IMR-90 (cell line): Measurements from ENCODE around the gene RPL36A. TPM values are rescaled to one million over a fixed set of nuclear protein-coding genes. Genes with fewer than 3 reads are reported as not detected.

Experiments
- ATAC-seq: fragments of 200-7000 bp; cut with Tn5 transposase; 2 replicates; pipeline ENCODE4 v1.9.1; 2020; ENCODE audit warnings: low read depth, mild to moderate bottlenecking, moderate library complexity
- BruUV-seq: library from RNA; stranded (reverse); fragments of 400-500 nt; replicated peaks from 2 replicates; lab custom pipeline; 2021; lab: Mats Ljungman, UMichigan
- CTCF ChIA-PET: fragments of 300-600 bp; formaldehyde crosslinking; extraction: SDS; loops from one replicate; lab custom pipeline; 2021; ENCODE audit warnings: antibody characterized with exemption; lab: Yijun Ruan, JAX
- POLR2A ChIA-PET: fragments of 300-600 bp; sonication (Branson Sonifier 250); formaldehyde crosslinking; loops from one replicate; lab custom pipeline; 2022; ENCODE audit warnings: antibody characterized with exemption; ENCODE audit not compliant: unreplicated experiment; lab: Charles Lee
- DNase-seq: peaks from one replicate; pipeline ENCODE4 v3.0.0; 2013
- H2AFZ ChIP-seq: replicated peaks from 2 replicates; pipeline ENCODE3; 2013; ENCODE audit warnings: low read length, mild to moderate bottlenecking; ENCODE audit not compliant: poor library complexity
- H2AK5ac ChIP-seq: 2 replicates; pipeline ENCODE4 v1.6.1; 2013; ENCODE audit warnings: low read depth, low read length, inconsistent platforms
- H2AK9ac ChIP-seq: replicated peaks from 2 replicates; pipeline ENCODE3; 2013; ENCODE audit warnings: mild to moderate bottlenecking, low read depth, low read length, moderate library complexity; ENCODE audit not compliant: poor library complexity
- H2BK120ac ChIP-seq: 2 replicates; pipeline ENCODE4 v1.6.1; 2013; ENCODE audit warnings: low read depth, low read length, inconsistent platforms
- H2BK15ac ChIP-seq: 3 replicates; pipeline ENCODE4 v1.6.1; 2013; ENCODE audit warnings: low read depth, low read length, inconsistent platforms
- H2BK20ac ChIP-seq: 2 replicates; pipeline ENCODE4 v1.6.1; 2013; ENCODE audit warnings: low read depth, mild to moderate bottlenecking, inconsistent platforms, low read length, moderate library complexity
- H2BK5ac ChIP-seq: 2 replicates; pipeline ENCODE4 v1.6.1; 2013; ENCODE audit warnings: mild to moderate bottlenecking, low read depth, low read length, inconsistent platforms; ENCODE audit not compliant: poor library complexity, severe bottlenecking
- H3K14ac ChIP-seq: replicated peaks from 2 replicates; pipeline ENCODE4 v1.6.1; 2013; ENCODE audit warnings: low read depth, low read length, inconsistent platforms
- H3K18ac ChIP-seq: 2 replicates; pipeline ENCODE4 v1.6.1; 2013; ENCODE audit warnings: low read depth, low read length, control low read depth
- H3K23ac ChIP-seq: 2 replicates; pipeline ENCODE4 v1.6.1; 2013; ENCODE audit warnings: low read depth, low read length, inconsistent platforms
- H3K27ac ChIP-seq: 2 replicates; pipeline ENCODE4 v1.5.1; 2013; ENCODE audit warnings: mild to moderate bottlenecking, control low read depth, low read length; ENCODE audit not compliant: insufficient read depth
- H3K27me3 ChIP-seq: 2 replicates; pipeline ENCODE4 v1.6.1; 2013; ENCODE audit warnings: low read length; ENCODE audit not compliant: control insufficient read depth, insufficient read depth
- H3K36me3 ChIP-seq: 2 replicates; pipeline ENCODE4 v1.6.1; 2013; ENCODE audit warnings: low read length, mixed read lengths; ENCODE audit not compliant: control insufficient read depth, insufficient read depth
- H3K4ac ChIP-seq: 2 replicates; pipeline ENCODE4 v1.6.1; 2013; ENCODE audit warnings: low read depth, low read length, inconsistent platforms
- H3K4me1 ChIP-seq: 2 replicates; pipeline ENCODE4 v1.6.1; 2013; ENCODE audit warnings: low read length, mixed read lengths; ENCODE audit not compliant: control insufficient read depth, insufficient read depth
- H3K4me2 ChIP-seq: 2 replicates; pipeline ENCODE4 v1.6.1; 2013; ENCODE audit warnings: low read depth, mild to moderate bottlenecking, control low read depth, low read length, moderate library complexity
- H3K4me3 ChIP-seq: 2 replicates; pipeline ENCODE4 v1.5.1; 2013; ENCODE audit warnings: low read depth, mild to moderate bottlenecking, control low read depth, low read length, moderate library complexity; ENCODE audit not compliant: insufficient read depth
- H3K56ac ChIP-seq: 2 replicates; pipeline ENCODE4 v1.6.1; 2013; ENCODE audit warnings: low read length, inconsistent platforms; ENCODE audit not compliant: insufficient read depth; ENCODE audit errors: extremely low read depth
- H3K79me1 ChIP-seq, 2 experiments: 2 replicates each; pipeline ENCODE4 v1.6.1; 2013; ENCODE audit warnings: low read length in 2 of 2, inconsistent platforms in 1 of 2, low read depth in 1 of 2
- H3K9ac ChIP-seq: 2 replicates; pipeline ENCODE4 v1.6.1; 2013; ENCODE audit warnings: low read depth, low read length, control low read depth
- H3K9me1 ChIP-seq: 2 replicates; pipeline ENCODE4 v1.6.1; 2013; ENCODE audit warnings: low read length, inconsistent platforms; ENCODE audit not compliant: insufficient read depth
- H3K9me3 ChIP-seq: 2 replicates; pipeline ENCODE4 v1.6.1; 2013; ENCODE audit warnings: low read length; ENCODE audit not compliant: control insufficient read depth, insufficient read depth
- H4K20me1 ChIP-seq: 2 replicates; pipeline ENCODE4 v1.6.1; 2013; ENCODE audit warnings: low read length, inconsistent platforms; ENCODE audit not compliant: insufficient read depth
- H4K5ac ChIP-seq: 2 replicates; pipeline ENCODE4 v1.6.1; 2013; ENCODE audit warnings: mild to moderate bottlenecking, low read depth, low read length, control low read depth
- H4K8ac ChIP-seq, 2 experiments: 2 replicates each; pipeline ENCODE4 v1.6.1; 2013; ENCODE audit warnings: low read depth in 2 of 2, low read length in 2 of 2, control low read depth in 1 of 2, inconsistent platforms in 1 of 2
- H4K91ac ChIP-seq: 2 replicates; pipeline ENCODE4 v1.6.1; 2013; ENCODE audit warnings: low read depth, low read length, inconsistent platforms; ENCODE audit not compliant: insufficient read depth
- BHLHE40 ChIP-seq: fragments of 150-350 bp; IDR thresholded peaks from 2 replicates; pipeline ENCODE4 v1.6.1; 2016; ENCODE audit warnings: mild to moderate bottlenecking, low read depth, low read length
- CEBPB ChIP-seq: IDR thresholded peaks from 2 replicates; pipeline ENCODE4 v1.6.1; 2012; ENCODE audit warnings: low read depth, low read length, improper control_type of control experiment
- CHD1 ChIP-seq: IDR thresholded peaks from 2 replicates; pipeline ENCODE4 v1.6.1; 2012; ENCODE audit warnings: low read depth, low read length, improper control_type of control experiment
- FOS ChIP-seq: fragments of 150-350 bp; IDR thresholded peaks from 2 replicates; pipeline ENCODE4 v1.6.1; 2016; ENCODE audit warnings: low read depth, low read length
- MAFK ChIP-seq: IDR thresholded peaks from 2 replicates; pipeline ENCODE4 v1.6.1; 2012; ENCODE audit warnings: low read depth, low read length, improper control_type of control experiment
- MAZ ChIP-seq: IDR thresholded peaks from 2 replicates; pipeline ENCODE4 v1.6.1; 2012; ENCODE audit warnings: low read depth, mild to moderate bottlenecking, low read length, improper control_type of control experiment, moderate library complexity, borderline replicate concordance
- MXI1 ChIP-seq: IDR thresholded peaks from 2 replicates; pipeline ENCODE4 v1.6.1; 2012; ENCODE audit warnings: low read depth, mild to moderate bottlenecking, low read length, moderate library complexity, borderline replicate concordance
- NFE2L2 ChIP-seq: fragments of 150-350 bp; IDR thresholded peaks from 2 replicates; pipeline ENCODE4 v1.6.1; 2016; ENCODE audit warnings: low read depth, mild to moderate bottlenecking, low read length
- POLR2A ChIP-seq: IDR thresholded peaks from 2 replicates; pipeline ENCODE4 v1.6.1; 2012; ENCODE audit warnings: mild to moderate bottlenecking, low read depth, low read length
- RAD21 ChIP-seq: IDR thresholded peaks from 2 replicates; pipeline ENCODE4 v1.6.1; 2012; ENCODE audit warnings: low read length, improper control_type of control experiment
- RCOR1 ChIP-seq: IDR thresholded peaks from 2 replicates; pipeline ENCODE4 v1.6.1; 2012; ENCODE audit warnings: mild to moderate bottlenecking, low read length, improper control_type of control experiment; ENCODE audit not compliant: insufficient replicate concordance
- RFX5 ChIP-seq: IDR thresholded peaks from 2 replicates; pipeline ENCODE4 v1.8.0; 2012; ENCODE audit warnings: low read depth, mild to moderate bottlenecking, low read length, moderate library complexity
- SMC3 ChIP-seq: fragments of 150-350 bp; IDR thresholded peaks from 2 replicates; pipeline ENCODE4 v1.6.1; 2016; ENCODE audit warnings: low read depth, mild to moderate bottlenecking, antibody characterized with exemption, low read length, moderate library complexity
- dilution Hi-C: fragments of 300-500 bp; cut with HindIII; formaldehyde crosslinking; loops from one replicate; pipeline ENCODE4 v1.14.3; 2018; ENCODE audit warnings: low sequenced_read_pairs; ENCODE audit not compliant: unreplicated experiment
- in situ Hi-C: fragments of 300-500 bp; cut with MboI; formaldehyde crosslinking; loops from 3 replicates; pipeline ENCODE4 v1.14.3; 2019; ENCODE audit warnings: low sequenced_read_pairs, inconsistent platforms, mixed read lengths
- intact Hi-C: fragments of 100-400 bp; cut with micrococcal nuclease; formaldehyde crosslinking; loops from 2 replicates; pipeline ENCODE4 v1.10.0; 2022
- polyA plus RNA-seq, 3 experiments: library from polyadenylated mRNA; depleted of rRNA; stranded (reverse); fragments of >200 nt; gene quantifications; 2 replicates each; pipeline ENCODE4 v1.2.3, GENCODE V29; 2012; ENCODE audit warnings: low replicate concordance in 1 of 3
- total RNA-seq: library from RNA; depleted of rRNA; stranded (reverse); fragments of >200 nt; gene quantifications from 2 replicates; pipeline ENCODE4 v1.2.3, GENCODE V29; 2012
- TF ChIP-seq, protein P1 (sequence below): fragments of 150-350 bp; IDR thresholded peaks from 2 replicates; pipeline ENCODE4 v1.6.1; 2016; ENCODE audit warnings: low read depth, mild to moderate bottlenecking, low read length, moderate library complexity, borderline replicate concordance
- TF ChIP-seq, protein P2 (sequence below): conservative IDR thresholded peaks from 2 replicates; pipeline ENCODE4 v1.5.1; 2012; ENCODE audit warnings: mild to moderate bottlenecking, low read depth, low read length, improper control_type of control experiment
- TF ChIP-seq, protein P3 (sequence below): fragments of 150-350 bp; IDR thresholded peaks from 2 replicates; pipeline ENCODE4 v1.6.1; 2017; ENCODE audit warnings: mild to moderate bottlenecking, antibody characterized with exemption, low read length, low read depth

The RPL36A gene
- total and polyA plus RNA-seq, 2 of the 4 experiments (the other 2 are of a cell fraction) = 677 to 2,412 TPM

DNA sequence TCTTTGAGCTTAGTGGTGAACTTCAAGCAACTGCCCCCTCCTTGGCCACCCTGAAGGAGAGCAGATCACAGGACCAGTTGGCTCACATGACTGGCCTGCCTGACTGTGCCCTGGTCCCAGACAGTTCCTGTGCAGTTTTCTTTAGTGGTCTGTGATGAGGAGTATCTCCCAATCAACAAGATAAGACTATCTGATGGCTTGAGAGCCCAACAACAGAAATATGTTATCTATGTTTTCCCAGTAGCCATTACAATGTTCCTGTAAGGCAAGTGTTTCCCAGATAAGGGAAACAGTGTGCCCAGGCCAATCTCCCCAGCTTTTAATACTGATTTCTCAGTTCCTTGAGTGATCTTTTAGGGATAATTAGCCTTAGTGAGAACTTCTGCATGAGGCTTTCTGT, 28.1 kb upstream of the RPL36A start:
- Histone ChIP-seq H2BK15ac (no peak overlapping the region), H3K9me3 (no peaks in the 10 kb centered on the region), H4K91ac (no peak overlapping the region), H3K18ac (no peak overlapping the region), H3K9me1 (peaks cover 5% of the 10 kb centered on the region; the same call in 1 of the 2 replicates), H4K20me1 (no peaks in the 10 kb centered on the region), H3K36me3 (no peaks in the 10 kb centered on the region), H3K14ac (no peak overlapping the region), H3K27me3 (peaks cover 5% of the 10 kb centered on the region; the same call in 1 of the 2 replicates), H3K9ac (no peak overlapping the region), H3K79me1 (no peaks in the 10 kb centered on the region), H4K5ac (no peak overlapping the region), H2BK20ac (no peak overlapping the region), H2BK120ac (no peak overlapping the region), H3K27ac (no peak overlapping the region), H4K8ac (no peak overlapping the region), H3K23ac (no peak overlapping the region), H3K56ac (no peak overlapping the region), H2AFZ (no peak overlapping the region), H2BK5ac (no peak overlapping the region), H3K4ac (no peak overlapping the region), H3K4me2 (no peak overlapping the region), H3K4me1 (no peaks in the 10 kb centered on the region), H3K4me3 (no peak overlapping the region), H2AK9ac (no peak overlapping the region), H2AK5ac (no peak overlapping the region)
- no TSS peak for BruUV-seq
- intact Hi-C loops = no loop called here
- in situ Hi-C loops = no loop called here
- dilution Hi-C loops = no loop called here
- CTCF ChIA-PET = no interaction called here
- ATAC-seq (no peak), DNase-seq (no peak)
- POLR2A ChIA-PET = no interaction called here
- TF ChIP-seq, protein P1, sequence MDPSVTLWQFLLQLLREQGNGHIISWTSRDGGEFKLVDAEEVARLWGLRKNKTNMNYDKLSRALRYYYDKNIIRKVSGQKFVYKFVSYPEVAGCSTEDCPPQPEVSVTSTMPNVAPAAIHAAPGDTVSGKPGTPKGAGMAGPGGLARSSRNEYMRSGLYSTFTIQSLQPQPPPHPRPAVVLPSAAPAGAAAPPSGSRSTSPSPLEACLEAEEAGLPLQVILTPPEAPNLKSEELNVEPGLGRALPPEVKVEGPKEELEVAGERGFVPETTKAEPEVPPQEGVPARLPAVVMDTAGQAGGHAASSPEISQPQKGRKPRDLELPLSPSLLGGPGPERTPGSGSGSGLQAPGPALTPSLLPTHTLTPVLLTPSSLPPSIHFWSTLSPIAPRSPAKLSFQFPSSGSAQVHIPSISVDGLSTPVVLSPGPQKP = no peak
- TF ChIP-seq RCOR1 = no peak
- TF ChIP-seq BHLHE40 = no peak
- TF ChIP-seq SMC3 = no peak
- no peak for TF ChIP-seq MAZ
- TF ChIP-seq RFX5 = no peak
- no peak for TF ChIP-seq MAFK
- no peak for TF ChIP-seq RAD21
- TF ChIP-seq POLR2A = no peak
- TF ChIP-seq, protein P2, sequence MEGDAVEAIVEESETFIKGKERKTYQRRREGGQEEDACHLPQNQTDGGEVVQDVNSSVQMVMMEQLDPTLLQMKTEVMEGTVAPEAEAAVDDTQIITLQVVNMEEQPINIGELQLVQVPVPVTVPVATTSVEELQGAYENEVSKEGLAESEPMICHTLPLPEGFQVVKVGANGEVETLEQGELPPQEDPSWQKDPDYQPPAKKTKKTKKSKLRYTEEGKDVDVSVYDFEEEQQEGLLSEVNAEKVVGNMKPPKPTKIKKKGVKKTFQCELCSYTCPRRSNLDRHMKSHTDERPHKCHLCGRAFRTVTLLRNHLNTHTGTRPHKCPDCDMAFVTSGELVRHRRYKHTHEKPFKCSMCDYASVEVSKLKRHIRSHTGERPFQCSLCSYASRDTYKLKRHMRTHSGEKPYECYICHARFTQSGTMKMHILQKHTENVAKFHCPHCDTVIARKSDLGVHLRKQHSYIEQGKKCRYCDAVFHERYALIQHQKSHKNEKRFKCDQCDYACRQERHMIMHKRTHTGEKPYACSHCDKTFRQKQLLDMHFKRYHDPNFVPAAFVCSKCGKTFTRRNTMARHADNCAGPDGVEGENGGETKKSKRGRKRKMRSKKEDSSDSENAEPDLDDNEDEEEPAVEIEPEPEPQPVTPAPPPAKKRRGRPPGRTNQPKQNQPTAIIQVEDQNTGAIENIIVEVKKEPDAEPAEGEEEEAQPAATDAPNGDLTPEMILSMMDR = no peak
- no peak for TF ChIP-seq MXI1
- no peak for TF ChIP-seq FOS
- TF ChIP-seq CHD1 = no peak
- no peak for TF ChIP-seq NFE2L2
- TF ChIP-seq CEBPB = no peak
- TF ChIP-seq, protein P3, sequence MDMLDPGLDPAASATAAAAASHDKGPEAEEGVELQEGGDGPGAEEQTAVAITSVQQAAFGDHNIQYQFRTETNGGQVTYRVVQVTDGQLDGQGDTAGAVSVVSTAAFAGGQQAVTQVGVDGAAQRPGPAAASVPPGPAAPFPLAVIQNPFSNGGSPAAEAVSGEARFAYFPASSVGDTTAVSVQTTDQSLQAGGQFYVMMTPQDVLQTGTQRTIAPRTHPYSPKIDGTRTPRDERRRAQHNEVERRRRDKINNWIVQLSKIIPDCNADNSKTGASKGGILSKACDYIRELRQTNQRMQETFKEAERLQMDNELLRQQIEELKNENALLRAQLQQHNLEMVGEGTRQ = no peak
